Posterior vena cava (tissue), 2 donors: ENCODE results near the gene TMEM88. TPM values are rescaled to one million over a fixed set of nuclear protein-coding genes. Genes with fewer than 3 reads are reported as not detected.
"Not testable (repeated sequence)": the region's sequence is repeated elsewhere in the genome, so short reads cannot be mapped to it uniquely, and the experiment has no call there.

ENCODE experiments used
- DNase-seq: peaks from one replicate; pipeline ENCODE4 v3.0.0-alpha.2; 2020; ENCODE audit warnings: low spot score
- intact Hi-C, 2 donors: fragments of 100-400 bp; cut with DNase I; formaldehyde crosslinking; loops; one replicate each; pipeline versions ENCODE4 v1.14.1 to v1.14.2; 2022 to 2023
- long read RNA-seq, 2 donors: library from polyadenylated mRNA; unstranded; transcript quantifications; one replicate each; pipeline ENCODE4 v2.0.0, GENCODE V29; 2020 to 2021
- total RNA-seq, 2 donors: library from RNA; stranded (reverse); fragmentation: NEBNext Ultra II Directional; extraction: Animal tissue kit (Norgen Biotek cat#: 25700); gene quantifications; one replicate each; pipeline ENCODE4 v1.2.1, GENCODE V29; 2021
- donor health status: DM: yes; HTN: yes; CAD: no.
- donor health status: DM: yes; HTN: yes; CAD: no.

TMEM88 gene, protein sequence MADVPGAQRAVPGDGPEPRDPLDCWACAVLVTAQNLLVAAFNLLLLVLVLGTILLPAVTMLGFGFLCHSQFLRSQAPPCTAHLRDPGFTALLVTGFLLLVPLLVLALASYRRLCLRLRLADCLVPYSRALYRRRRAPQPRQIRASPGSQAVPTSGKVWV
- total RNA-seq, result 10 to 100 TPM; 17.5 to 26.1 TPM
- long read RNA-seq, donor 1, partial matches to known transcripts, result 0 of 1 reads
- long read RNA-seq, donor 1, other reads (novel, unspliced or antisense), result 0 of 1 reads
- long read RNA-seq, donor 2, partial matches to known transcripts, result 0 of 4 reads
- long read RNA-seq, donor 2, other reads (novel, unspliced or antisense), result 0 of 4 reads

GRCh38 chr17:7854851-7855659, at the start of gene TMEM88:
TMEM88 (plus strand) TSS chr17:7855066; CDS start chr17:7855075, 9 bp downstream.
- intact Hi-C loops, result loop anchor here in 1 of 2 donors (10.0 kb wide), 1 partner anchor 110 kb away; no protein-coding TSS in a partner anchor
- DNase-seq, result peak; percentile 84

DNA sequence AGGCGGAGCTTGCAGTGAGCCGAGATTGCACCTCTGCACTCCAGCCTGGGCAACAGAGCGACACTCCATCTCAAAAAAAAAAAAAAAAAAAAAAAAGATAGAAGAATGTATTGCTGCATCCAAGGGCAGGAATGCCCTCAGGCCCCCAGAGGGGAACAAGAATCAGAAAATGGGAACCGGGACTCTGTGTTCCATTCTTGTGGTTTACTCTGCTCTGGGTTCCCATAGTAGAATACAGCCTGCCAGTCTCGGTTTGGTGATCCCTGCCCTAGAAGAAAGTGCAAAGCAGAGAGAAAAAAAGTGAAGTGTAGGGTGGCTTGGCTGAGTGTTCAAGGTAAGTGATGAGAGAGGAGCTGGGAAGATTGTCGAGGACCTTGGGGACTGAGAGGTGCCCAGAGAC, 48.3 kb upstream of the TMEM88 start:
- intact Hi-C loops, result no loop called here
- peak; percentile 20 for DNase-seq

DNA sequence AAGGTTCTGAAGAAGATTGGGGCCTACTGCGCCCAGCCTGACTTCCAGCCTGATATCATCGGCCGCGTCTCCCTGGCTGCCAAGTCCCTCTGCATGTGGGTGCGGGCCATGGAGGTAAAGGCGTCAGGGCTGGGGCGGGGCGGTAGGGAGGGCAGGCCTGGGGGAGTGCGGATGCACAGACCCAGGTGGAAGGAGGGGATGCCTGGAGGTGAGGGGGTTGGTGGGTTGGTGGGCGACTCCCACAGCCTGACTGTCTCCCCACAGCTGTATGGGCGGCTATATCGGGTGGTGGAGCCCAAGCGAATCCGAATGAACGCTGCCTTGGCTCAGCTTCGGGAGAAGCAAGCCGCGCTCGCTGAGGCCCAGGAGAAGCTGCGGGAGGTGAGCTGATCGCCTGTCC, 47.7 kb upstream of the TMEM88 start:
- DNase-seq, result peak; percentile 62
- intact Hi-C loops, result no loop called here

GRCh38 chr17:7809086-7809790, 45.6 kb upstream of the TMEM88 start:
- DNase-seq, result no peak
- intact Hi-C loops, result no loop called here

DNA sequence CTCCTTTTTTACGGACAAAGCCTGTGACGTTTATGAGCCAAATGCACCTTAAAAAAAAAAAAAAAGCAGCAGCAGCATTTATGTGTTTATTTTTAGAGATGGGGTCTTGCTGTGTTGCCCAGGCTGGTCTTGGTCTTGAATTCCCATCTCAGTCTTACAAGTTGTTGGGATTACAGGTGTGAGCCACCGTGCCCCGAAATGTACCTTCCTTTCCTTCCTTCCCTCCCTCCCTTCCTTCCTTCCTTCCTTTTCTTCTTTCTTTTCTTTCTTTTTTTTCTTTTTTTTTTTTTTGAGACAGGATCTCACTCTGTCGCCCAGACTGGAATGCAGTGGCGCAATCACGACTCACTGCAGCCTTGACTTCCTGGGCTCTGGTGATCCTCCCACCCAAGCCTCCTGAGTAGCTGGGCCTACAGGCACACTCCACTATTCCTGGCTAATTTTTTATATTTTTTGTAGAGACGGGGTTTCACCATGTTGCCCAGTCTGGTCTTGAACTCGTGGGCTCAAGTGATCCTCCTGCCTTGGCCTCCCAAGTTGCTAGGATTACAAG, 45.0 kb upstream of the TMEM88 start:
- intact Hi-C loops, DNase-seq: not testable (repeated sequence)

DNA sequence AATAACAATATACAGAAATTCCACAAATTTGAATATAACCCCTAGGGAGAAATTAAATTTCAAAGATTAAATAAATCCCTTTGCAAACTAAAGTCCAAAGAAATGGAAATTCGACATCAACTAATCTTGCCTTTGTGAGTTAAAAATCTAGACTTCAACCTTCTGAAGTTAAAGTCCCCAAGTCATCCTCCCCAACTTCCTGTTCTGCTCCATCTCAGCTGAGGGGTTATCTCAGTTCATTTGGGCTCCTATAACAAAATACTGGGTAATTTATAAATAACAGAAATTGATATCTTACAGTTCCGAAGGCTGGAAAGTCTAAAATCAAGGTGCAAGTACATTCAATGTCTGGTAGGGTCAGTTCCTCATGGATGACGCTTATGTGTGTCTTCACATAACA, 43.6 kb upstream of the TMEM88 start:
- intact Hi-C loops, result no loop called here
- no peak for DNase-seq

DNA sequence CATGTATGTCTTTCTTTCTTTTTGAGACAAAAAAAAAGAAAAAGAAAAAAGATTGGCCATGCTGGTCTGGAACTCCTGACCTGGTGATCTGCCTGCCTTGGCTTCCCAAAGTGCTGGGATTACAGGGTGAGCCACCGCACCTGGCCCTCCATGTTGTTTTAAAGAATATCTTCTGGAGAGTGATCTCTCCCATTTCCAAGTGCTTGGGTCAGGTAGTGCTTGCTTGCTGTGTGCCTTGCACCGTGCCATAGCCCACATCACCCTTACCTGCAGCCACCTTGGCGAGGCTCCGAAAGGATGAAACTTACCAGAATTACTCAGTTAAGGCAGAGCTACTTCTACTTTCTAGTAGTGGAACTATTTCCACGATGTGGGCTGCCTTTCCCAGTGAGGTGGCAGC, 39.9 kb upstream of the TMEM88 start:
- intact Hi-C loops, result loop anchor here in 1 of 2 donors (2.0 kb wide), 1 partner anchor 38 kb away; no protein-coding TSS in a partner anchor
- no peak for DNase-seq

DNA sequence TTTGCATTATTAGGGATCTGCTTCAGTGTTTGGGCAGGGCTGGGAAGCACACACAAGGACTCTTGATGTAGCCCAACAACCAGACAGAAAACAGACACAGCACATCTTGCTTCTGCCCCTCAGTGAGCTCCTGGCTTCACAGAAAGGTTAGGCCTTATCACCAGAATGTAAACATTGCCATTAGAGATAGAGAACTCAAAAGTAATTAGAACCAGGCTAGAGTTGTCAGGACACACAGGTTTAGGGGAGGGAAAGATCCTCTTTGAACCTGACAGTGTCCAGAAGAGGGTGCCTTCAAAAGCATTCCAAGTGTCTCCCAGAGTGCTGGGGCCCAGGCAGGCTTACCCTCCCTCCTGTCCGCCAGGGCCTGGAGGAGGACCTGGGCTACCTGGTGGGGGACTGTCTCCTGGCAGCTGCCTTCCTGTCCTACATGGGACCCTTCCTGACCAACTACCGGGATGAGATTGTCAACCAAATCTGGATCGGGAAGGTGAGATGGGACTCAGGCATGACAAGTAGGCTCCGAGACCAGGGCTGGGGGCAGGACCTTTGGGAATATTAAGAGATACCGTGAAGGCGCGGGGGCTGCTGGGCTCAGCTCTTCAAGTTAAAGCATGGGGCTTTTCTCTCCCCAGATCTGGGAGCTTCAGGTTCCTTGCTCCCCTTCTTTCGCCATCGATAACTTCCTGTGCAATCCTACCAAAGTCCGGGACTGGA, 37.8 kb upstream of the TMEM88 start:
- intact Hi-C loops, result no loop called here
- no peak for DNase-seq

DNA sequence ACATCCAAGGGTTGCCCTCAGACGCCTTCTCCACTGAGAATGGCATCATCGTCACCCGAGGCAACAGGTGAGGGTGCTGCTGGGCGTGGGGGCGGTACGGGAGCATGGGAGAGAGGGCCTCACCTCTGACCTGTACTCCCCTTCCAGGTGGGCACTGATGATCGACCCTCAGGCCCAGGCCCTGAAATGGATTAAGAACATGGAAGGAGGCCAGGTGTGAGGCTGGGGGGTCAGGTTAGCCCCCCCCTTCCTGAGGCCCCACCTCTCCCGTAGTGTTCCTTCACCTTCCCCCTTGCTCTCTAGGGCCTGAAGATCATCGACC, 37.3 kb upstream of the TMEM88 start:
- no peak for DNase-seq
- intact Hi-C loops, result no loop called here

- no peak for DNase-seq
- intact Hi-C loops, result loop anchor here in 1 of 2 donors (1.0 kb wide), 1 partner anchor 89 kb away; no protein-coding TSS in a partner anchor
These were observed 36.8 kb upstream of the TMEM88 start for GRCh38 chr17:7818026-7818425.

DNA sequence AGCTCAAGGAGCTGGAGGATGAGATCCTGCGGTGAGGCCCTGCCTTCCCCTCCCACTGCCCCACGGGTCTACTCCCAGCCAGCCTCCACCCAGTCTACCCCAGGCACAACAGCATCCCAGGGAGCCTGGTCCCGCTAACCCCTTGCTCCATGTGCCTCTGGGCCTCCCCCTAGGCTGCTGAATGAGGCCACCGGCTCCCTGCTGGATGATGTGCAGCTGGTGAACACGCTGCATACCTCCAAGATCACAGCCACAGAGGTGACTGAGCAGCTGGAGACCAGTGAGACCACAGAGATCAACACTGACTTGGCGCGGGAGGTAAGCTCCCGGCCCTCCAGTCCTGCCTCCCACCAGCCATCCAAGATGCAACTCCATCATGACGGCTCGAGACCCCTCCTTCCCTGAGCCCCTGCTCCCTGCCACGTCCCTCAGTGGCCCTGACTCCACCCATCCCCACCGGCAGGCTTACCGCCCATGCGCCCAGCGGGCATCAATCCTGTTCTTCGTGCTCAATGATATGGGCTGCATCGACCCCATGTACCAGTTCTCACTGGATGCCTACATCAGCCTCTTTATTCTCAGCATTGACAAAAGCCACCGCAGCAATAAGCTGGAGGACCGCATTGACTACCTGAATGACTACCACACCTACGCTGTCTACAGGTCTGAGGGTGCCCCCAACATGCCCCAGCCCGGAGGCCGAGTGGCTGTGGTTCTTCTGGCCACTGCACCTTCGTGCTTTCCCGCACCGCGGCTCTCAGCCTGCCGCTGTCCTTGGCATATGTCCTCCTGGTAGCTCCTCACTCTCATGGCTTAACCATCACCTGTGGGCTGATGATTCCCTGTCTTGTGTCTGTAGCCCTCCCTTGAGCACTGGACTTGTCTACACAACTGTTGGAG, 35.9 kb upstream of the TMEM88 start:
- intact Hi-C loops, result loop anchor here in 1 of 2 donors (1.0 kb wide), 1 partner anchor 88 kb away; no protein-coding TSS in a partner anchor
- DNase-seq, result no peak

GRCh38 chr17:7820231-7820630, 34.6 kb upstream of the TMEM88 start:
- DNase-seq, result no peak
- intact Hi-C loops, result loop anchor here (5.0 to 10.0 kb wide), 3 partner anchors 42 to 165 kb away; no protein-coding TSS in a partner anchor

GRCh38 chr17:7822126-7822525, 32.7 kb upstream of the TMEM88 start:
- intact Hi-C loops, result loop anchor here (5.0 to 10.0 kb wide), 3 partner anchors 40 to 163 kb away; no protein-coding TSS in a partner anchor
- DNase-seq, result peak; percentile 44

- intact Hi-C loops, result loop anchor here (5.0 to 10.0 kb wide), 3 partner anchors 39 to 161 kb away; no protein-coding TSS in a partner anchor
- DNase-seq, result no peak
These were observed 31.3 kb upstream of the TMEM88 start for GRCh38 chr17:7823581-7824001.

- no peak for DNase-seq
- intact Hi-C loops, result loop anchor here (5.0 to 10.0 kb wide), 3 partner anchors 38 to 161 kb away; no protein-coding TSS in a partner anchor
These were observed 30.6 kb upstream of the TMEM88 start for GRCh38 chr17:7824021-7824924.

DNA sequence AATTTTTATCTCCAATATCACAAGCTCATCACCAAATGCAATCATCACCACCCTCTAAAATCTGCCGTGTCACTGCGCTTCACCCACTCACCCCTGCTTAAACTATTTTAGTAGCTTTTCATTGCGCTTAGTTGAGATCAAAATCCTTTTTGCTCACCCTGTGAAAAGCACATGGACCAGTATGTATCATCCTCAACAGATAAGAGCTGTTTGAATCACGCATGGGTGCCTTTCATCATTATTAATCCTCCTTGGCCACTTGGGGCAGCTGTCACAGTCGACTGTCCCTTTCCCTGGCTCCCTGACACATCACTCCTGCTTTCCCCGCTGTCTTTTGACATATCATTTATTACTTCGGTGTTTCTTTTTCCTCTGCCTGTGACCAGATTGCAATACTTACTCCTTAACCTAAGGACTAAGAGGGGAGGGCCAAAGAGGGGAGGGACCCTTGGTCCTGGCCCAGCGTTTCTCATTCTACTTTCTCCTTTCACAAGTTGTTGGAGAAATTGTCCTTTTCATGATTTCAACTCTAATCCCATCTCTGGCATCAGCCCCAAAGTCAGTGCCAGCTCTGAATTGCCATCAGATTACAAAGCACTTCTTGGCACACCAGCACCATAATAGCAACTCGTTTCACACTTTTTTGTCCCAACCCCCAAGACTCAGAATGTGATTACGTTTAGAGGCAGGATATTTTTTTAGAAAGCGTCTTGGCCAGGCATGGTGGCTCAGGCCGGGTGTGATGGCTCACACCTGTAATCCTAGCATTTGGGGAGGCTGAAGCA, 29.5 kb upstream of the TMEM88 start:
- intact Hi-C loops, result loop anchor here (10.0 kb wide), 2 partner anchors 81 to 159 kb away; no protein-coding TSS in a partner anchor
- no peak for DNase-seq
